Natural killer cell (primary cell): ENCODE data around the gene PAX8. TPM values are rescaled to one million over a fixed set of nuclear protein-coding genes. Genes with fewer than 3 reads are reported as not detected.

Experiments
- ATAC-seq, 3 donors: fragments of 150-1000 bp in 2 of 3; fragments of 200-7000 bp in 1 of 3; cut with Tn5 transposase; 1 replicate in 1 of 3; 2 replicates in 2 of 3; pipeline ENCODE4 v1.10.0; 2021; ENCODE audit warnings: mild to moderate bottlenecking in 2 of 3, moderate library complexity in 2 of 3
- DNase-seq, 2 donors: peaks; one replicate each; pipeline versions ENCODE4 v3.0.0 to v3.0.0-alpha.2; 2013 to 2021; ENCODE audit warnings: mixed read lengths in 1 of 2
- H3K27ac ChIP-seq: one replicate; pipeline ENCODE4 v1.5.1; 2013; ENCODE audit warnings: mild to moderate bottlenecking, low read length
- H3K27me3 ChIP-seq: one replicate; pipeline ENCODE4 v1.6.1; 2013; ENCODE audit warnings: low read length; ENCODE audit not compliant: control insufficient read depth, insufficient read depth
- H3K36me3 ChIP-seq: one replicate; pipeline ENCODE4 v1.6.1; 2013; ENCODE audit warnings: low read length; ENCODE audit not compliant: control insufficient read depth, insufficient read depth
- H3K4me1 ChIP-seq: one replicate; pipeline ENCODE4 v1.6.1; 2013; ENCODE audit warnings: low read length; ENCODE audit not compliant: control insufficient read depth, insufficient read depth
- H3K4me3 ChIP-seq: one replicate; pipeline ENCODE4 v1.5.1; 2013; ENCODE audit warnings: low read length
- H3K9me3 ChIP-seq: one replicate; pipeline ENCODE4 v1.6.1; 2013; ENCODE audit warnings: low read length; ENCODE audit not compliant: control insufficient read depth, insufficient read depth
- H3K27ac Mint-ChIP-seq, 2 donors: one replicate each; pipeline ENCODE4 v1.8.0; 2022; ENCODE audit warnings: mild to moderate bottlenecking in 2 of 2, mixed read lengths in 2 of 2, moderate library complexity in 1 of 2
- H3K27me3 Mint-ChIP-seq, 2 donors: one replicate each; pipeline ENCODE4 v1.8.0; 2022; ENCODE audit warnings: low read depth in 2 of 2, mixed read lengths in 2 of 2
- H3K36me3 Mint-ChIP-seq: one replicate; pipeline ENCODE4 v1.8.0; 2022; ENCODE audit warnings: mixed read lengths
- H3K4me1 Mint-ChIP-seq, 2 donors: one replicate each; pipeline ENCODE4 v1.8.0; 2022; ENCODE audit warnings: mixed read lengths in 2 of 2
- H3K4me3 Mint-ChIP-seq: one replicate; pipeline ENCODE4 v1.8.0; 2022; ENCODE audit warnings: mild to moderate bottlenecking, moderate library complexity, mixed read lengths
- H3K9me3 Mint-ChIP-seq, 2 donors: one replicate each; pipeline ENCODE4 v1.8.0; 2022; ENCODE audit warnings: mixed read lengths in 2 of 2
- WGBS: methylation state at CpG from one replicate; pipeline ENCODE4 v1.1.7; 2013; ENCODE audit warnings: missing lambda C conversion rate; ENCODE audit not compliant: insufficient coverage; 5-methylcytosine and 5-hydroxymethylcytosine counted together
- intact Hi-C: fragments of 100-400 bp; cut with micrococcal nuclease; formaldehyde crosslinking; loops from one replicate; pipeline ENCODE4 v1.14.2; 2022
- total RNA-seq, 4 donors: library from RNA; stranded (reverse); fragments of 120-200 nt in 1 of 4; gene quantifications; one replicate each; pipeline versions ENCODE4 v1.2.3 to v1.2.4, GENCODE V29; 2013 to 2022
- TF ChIP-seq, protein P1 (sequence below): fragments of 200-600 bp; IDR thresholded peaks from one replicate; pipeline ENCODE4 v1.8.0; 2022; ENCODE audit warnings: antibody characterized with exemption

The PAX8 gene
- total RNA-seq, 3 donors from 2014 or later (not counting 1 experiment from before 2014, with no cell fraction given): 0.57 to 1.2 (median 0.65) TPM

DNA sequence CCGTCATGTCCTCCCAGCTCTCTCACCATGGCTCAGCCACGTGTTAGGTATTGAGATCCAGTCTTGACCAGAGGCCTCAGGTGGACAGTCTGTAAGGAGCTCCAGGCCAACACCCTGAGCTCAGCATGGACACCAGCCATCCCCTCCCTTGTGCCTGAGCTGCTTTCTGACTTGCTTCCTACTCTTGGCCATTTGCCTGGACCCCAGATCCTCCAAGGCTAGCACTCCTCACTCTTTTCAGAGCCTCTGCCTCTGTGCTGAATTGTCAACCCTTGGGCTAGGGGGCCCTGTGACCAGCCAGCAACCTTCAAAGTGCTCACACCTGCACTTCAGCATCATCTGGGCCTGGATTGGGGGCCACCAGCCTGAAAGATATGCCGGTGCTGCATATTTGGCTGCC lies 46.6 kb downstream of the PAX8 start:
- Mint-ChIP-seq H3K27ac (no peak overlapping the region), H3K27me3 (no peaks in the 10 kb centered on the region), H3K4me3 (no peak overlapping the region), H3K36me3 (no peaks in the 10 kb centered on the region), H3K4me1 (peaks cover 7 to 28% of the 10 kb centered on the region in 2 donors), H3K9me3 (no peaks in the 10 kb centered on the region)
- TF ChIP-seq, protein P1, sequence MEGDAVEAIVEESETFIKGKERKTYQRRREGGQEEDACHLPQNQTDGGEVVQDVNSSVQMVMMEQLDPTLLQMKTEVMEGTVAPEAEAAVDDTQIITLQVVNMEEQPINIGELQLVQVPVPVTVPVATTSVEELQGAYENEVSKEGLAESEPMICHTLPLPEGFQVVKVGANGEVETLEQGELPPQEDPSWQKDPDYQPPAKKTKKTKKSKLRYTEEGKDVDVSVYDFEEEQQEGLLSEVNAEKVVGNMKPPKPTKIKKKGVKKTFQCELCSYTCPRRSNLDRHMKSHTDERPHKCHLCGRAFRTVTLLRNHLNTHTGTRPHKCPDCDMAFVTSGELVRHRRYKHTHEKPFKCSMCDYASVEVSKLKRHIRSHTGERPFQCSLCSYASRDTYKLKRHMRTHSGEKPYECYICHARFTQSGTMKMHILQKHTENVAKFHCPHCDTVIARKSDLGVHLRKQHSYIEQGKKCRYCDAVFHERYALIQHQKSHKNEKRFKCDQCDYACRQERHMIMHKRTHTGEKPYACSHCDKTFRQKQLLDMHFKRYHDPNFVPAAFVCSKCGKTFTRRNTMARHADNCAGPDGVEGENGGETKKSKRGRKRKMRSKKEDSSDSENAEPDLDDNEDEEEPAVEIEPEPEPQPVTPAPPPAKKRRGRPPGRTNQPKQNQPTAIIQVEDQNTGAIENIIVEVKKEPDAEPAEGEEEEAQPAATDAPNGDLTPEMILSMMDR: no peak
- ATAC-seq: no peak
- Histone ChIP-seq H3K36me3 (no peaks in the 10 kb centered on the region), H3K27me3 (no peaks in the 10 kb centered on the region), H3K4me1 (peaks cover 17% of the 10 kb centered on the region), H3K4me3 (no peak overlapping the region), H3K9me3 (no peaks in the 10 kb centered on the region), H3K27ac (no peak overlapping the region)
- 96% methylated on average over 3 of the region's 3 CpGs for WGBS
- DNase-seq: no peak
- intact Hi-C loops: no loop called here

DNA sequence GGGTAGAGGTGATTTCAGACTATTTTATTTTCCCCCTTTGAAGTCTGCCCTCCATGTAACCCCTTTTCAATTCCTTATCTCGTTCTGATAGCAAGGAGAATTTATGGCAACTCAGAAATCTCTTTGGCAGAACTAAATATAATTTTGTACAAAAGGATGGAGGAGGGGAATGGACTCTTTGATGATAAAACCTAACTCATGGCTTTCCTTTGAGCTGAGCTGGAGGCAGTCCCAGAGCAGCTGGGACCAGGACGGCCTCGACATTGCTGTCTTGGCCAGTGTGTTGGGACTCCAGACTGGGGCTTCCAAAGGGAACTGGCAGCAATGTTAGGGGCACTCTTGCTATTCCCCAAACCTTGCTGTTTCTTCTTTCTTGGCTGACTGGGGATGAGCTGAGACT lies 47.7 kb downstream of the PAX8 start:
- Mint-ChIP-seq H3K27me3 (no peaks in the 10 kb centered on the region), H3K4me1 (peaks cover 7 to 24% of the 10 kb centered on the region in 2 donors), H3K27ac (no peak overlapping the region), H3K36me3 (no peaks in the 10 kb centered on the region), H3K4me3 (no peak overlapping the region), H3K9me3 (no peaks in the 10 kb centered on the region)
- Histone ChIP-seq H3K4me3 (no peak overlapping the region), H3K9me3 (no peaks in the 10 kb centered on the region), H3K27ac (no peak overlapping the region), H3K36me3 (no peaks in the 10 kb centered on the region), H3K4me1 (peaks cover 12% of the 10 kb centered on the region), H3K27me3 (no peaks in the 10 kb centered on the region)
- ATAC-seq: no peak
- WGBS: 82% methylated on average over 2 of the region's 3 CpGs
- DNase-seq: no peak
- TF ChIP-seq, protein P1: no peak
- intact Hi-C loops: no loop called here

DNA sequence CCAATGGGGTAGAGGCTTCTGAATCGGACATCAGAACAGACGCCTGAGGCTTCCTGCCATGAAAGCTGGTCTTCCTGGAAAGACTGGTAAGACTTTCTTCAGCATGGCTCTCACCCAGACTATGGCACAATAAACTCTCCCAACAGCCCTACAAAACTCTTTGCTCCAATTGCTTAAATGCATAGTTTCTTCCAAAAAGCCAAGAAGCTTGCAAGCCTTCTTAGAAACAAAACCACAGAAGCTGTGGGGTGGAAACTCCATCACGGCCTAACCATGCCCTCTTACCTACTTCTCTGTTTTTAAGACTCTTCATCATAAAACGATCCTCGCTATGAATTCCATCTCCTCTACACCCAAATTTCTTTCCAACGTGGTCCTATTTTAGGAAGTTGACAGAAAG lies 48.2 kb downstream of the PAX8 start:
- Histone ChIP-seq H3K36me3 (no peaks in the 10 kb centered on the region), H3K4me1 (peaks cover 12% of the 10 kb centered on the region), H3K27ac (no peak overlapping the region), H3K9me3 (no peaks in the 10 kb centered on the region), H3K27me3 (no peaks in the 10 kb centered on the region), H3K4me3 (no peak overlapping the region)
- Mint-ChIP-seq H3K9me3 (no peaks in the 10 kb centered on the region), H3K36me3 (no peaks in the 10 kb centered on the region), H3K4me3 (no peak overlapping the region), H3K4me1 (peaks cover 7 to 23% of the 10 kb centered on the region in 2 donors), H3K27me3 (no peaks in the 10 kb centered on the region), H3K27ac (no peak overlapping the region)
- TF ChIP-seq, protein P1: no peak
- DNase-seq (no peak), ATAC-seq (no peak)
- intact Hi-C loops: no loop called here
- 38% methylated on average over 6 of the region's 6 CpGs for WGBS

DNA sequence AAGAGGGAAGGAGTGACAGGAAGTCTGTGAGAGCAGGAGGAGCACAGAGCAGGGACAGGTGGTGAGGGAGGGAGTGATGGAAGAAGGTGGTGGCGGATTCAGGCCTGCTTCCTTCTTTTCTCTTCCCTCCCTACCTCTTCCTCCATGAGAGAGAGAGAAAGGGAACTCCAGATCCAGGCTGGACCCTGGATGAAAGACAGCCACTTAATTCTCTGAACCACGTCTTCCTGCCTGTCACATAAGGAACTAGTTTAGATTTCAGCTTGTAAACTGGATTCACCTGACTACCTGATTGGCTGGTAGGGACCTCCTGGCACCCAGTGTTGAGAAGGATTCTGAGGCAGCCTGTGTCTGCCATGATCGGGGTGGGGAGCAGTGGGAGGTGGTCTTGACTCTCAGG lies 48.9 kb downstream of the PAX8 start:
- Mint-ChIP-seq H3K4me1 (peaks cover 7 to 16% of the 10 kb centered on the region in 2 donors), H3K4me3 (no peak overlapping the region), H3K9me3 (no peaks in the 10 kb centered on the region), H3K27ac (no peak overlapping the region), H3K36me3 (no peaks in the 10 kb centered on the region), H3K27me3 (no peaks in the 10 kb centered on the region)
- H3K4me3 ChIP-seq: no peak overlapping the region
- no peak for ATAC-seq
- TF ChIP-seq, protein P1: no peak
- no peaks in the 10 kb centered on the region for H3K9me3 ChIP-seq
- H3K27ac ChIP-seq: no peak overlapping the region
- H3K36me3 ChIP-seq: no peaks in the 10 kb centered on the region
- DNase-seq: no peak
- H3K27me3 ChIP-seq: no peaks in the 10 kb centered on the region
- WGBS: 71% methylated on average over 2 of the region's 3 CpGs
- intact Hi-C loops: no loop called here
- peaks cover 12% of the 10 kb centered on the region for H3K4me1 ChIP-seq
